IMR-90 (cell line): ENCODE results near the gene IL11. TPM values are rescaled to one million over a fixed set of nuclear protein-coding genes. Genes with fewer than 3 reads are reported as not detected.

Source experiments
- ATAC-seq: fragments of 200-7000 bp; cut with Tn5 transposase; 2 replicates; pipeline ENCODE4 v1.9.1; 2020; ENCODE audit warnings: low read depth, mild to moderate bottlenecking, moderate library complexity
- BruUV-seq: library from RNA; stranded (reverse); fragments of 400-500 nt; replicated peaks from 2 replicates; lab custom pipeline; 2021; lab: Mats Ljungman, UMichigan
- CTCF ChIA-PET: fragments of 300-600 bp; formaldehyde crosslinking; extraction: SDS; loops from one replicate; lab custom pipeline; 2021; ENCODE audit warnings: antibody characterized with exemption; lab: Yijun Ruan, JAX
- POLR2A ChIA-PET: fragments of 300-600 bp; sonication (Branson Sonifier 250); formaldehyde crosslinking; loops from one replicate; lab custom pipeline; 2022; ENCODE audit warnings: antibody characterized with exemption; ENCODE audit not compliant: unreplicated experiment; lab: Charles Lee
- DNase-seq: peaks from one replicate; pipeline ENCODE4 v3.0.0; 2013
- H2AFZ ChIP-seq: replicated peaks from 2 replicates; pipeline ENCODE3; 2013; ENCODE audit warnings: low read length, mild to moderate bottlenecking; ENCODE audit not compliant: poor library complexity
- H2AK5ac ChIP-seq: 2 replicates; pipeline ENCODE4 v1.6.1; 2013; ENCODE audit warnings: low read depth, low read length, inconsistent platforms
- H2AK9ac ChIP-seq: replicated peaks from 2 replicates; pipeline ENCODE3; 2013; ENCODE audit warnings: mild to moderate bottlenecking, low read depth, low read length, moderate library complexity; ENCODE audit not compliant: poor library complexity
- H2BK120ac ChIP-seq: 2 replicates; pipeline ENCODE4 v1.6.1; 2013; ENCODE audit warnings: low read depth, low read length, inconsistent platforms
- H2BK15ac ChIP-seq: 3 replicates; pipeline ENCODE4 v1.6.1; 2013; ENCODE audit warnings: low read depth, low read length, inconsistent platforms
- H2BK20ac ChIP-seq: 2 replicates; pipeline ENCODE4 v1.6.1; 2013; ENCODE audit warnings: low read depth, mild to moderate bottlenecking, inconsistent platforms, low read length, moderate library complexity
- H2BK5ac ChIP-seq: 2 replicates; pipeline ENCODE4 v1.6.1; 2013; ENCODE audit warnings: mild to moderate bottlenecking, low read depth, low read length, inconsistent platforms; ENCODE audit not compliant: poor library complexity, severe bottlenecking
- H3K14ac ChIP-seq: replicated peaks from 2 replicates; pipeline ENCODE4 v1.6.1; 2013; ENCODE audit warnings: low read depth, low read length, inconsistent platforms
- H3K18ac ChIP-seq: 2 replicates; pipeline ENCODE4 v1.6.1; 2013; ENCODE audit warnings: low read depth, low read length, control low read depth
- H3K23ac ChIP-seq: 2 replicates; pipeline ENCODE4 v1.6.1; 2013; ENCODE audit warnings: low read depth, low read length, inconsistent platforms
- H3K27ac ChIP-seq: 2 replicates; pipeline ENCODE4 v1.5.1; 2013; ENCODE audit warnings: mild to moderate bottlenecking, control low read depth, low read length; ENCODE audit not compliant: insufficient read depth
- H3K27me3 ChIP-seq: 2 replicates; pipeline ENCODE4 v1.6.1; 2013; ENCODE audit warnings: low read length; ENCODE audit not compliant: control insufficient read depth, insufficient read depth
- H3K36me3 ChIP-seq: 2 replicates; pipeline ENCODE4 v1.6.1; 2013; ENCODE audit warnings: low read length, mixed read lengths; ENCODE audit not compliant: control insufficient read depth, insufficient read depth
- H3K4ac ChIP-seq: 2 replicates; pipeline ENCODE4 v1.6.1; 2013; ENCODE audit warnings: low read depth, low read length, inconsistent platforms
- H3K4me1 ChIP-seq: 2 replicates; pipeline ENCODE4 v1.6.1; 2013; ENCODE audit warnings: low read length, mixed read lengths; ENCODE audit not compliant: control insufficient read depth, insufficient read depth
- H3K4me2 ChIP-seq: 2 replicates; pipeline ENCODE4 v1.6.1; 2013; ENCODE audit warnings: low read depth, mild to moderate bottlenecking, control low read depth, low read length, moderate library complexity
- H3K4me3 ChIP-seq: 2 replicates; pipeline ENCODE4 v1.5.1; 2013; ENCODE audit warnings: low read depth, mild to moderate bottlenecking, control low read depth, low read length, moderate library complexity; ENCODE audit not compliant: insufficient read depth
- H3K56ac ChIP-seq: 2 replicates; pipeline ENCODE4 v1.6.1; 2013; ENCODE audit warnings: low read length, inconsistent platforms; ENCODE audit not compliant: insufficient read depth; ENCODE audit errors: extremely low read depth
- H3K79me1 ChIP-seq, 2 experiments: 2 replicates each; pipeline ENCODE4 v1.6.1; 2013; ENCODE audit warnings: low read length in 2 of 2, inconsistent platforms in 1 of 2, low read depth in 1 of 2
- H3K9ac ChIP-seq: 2 replicates; pipeline ENCODE4 v1.6.1; 2013; ENCODE audit warnings: low read depth, low read length, control low read depth
- H3K9me1 ChIP-seq: 2 replicates; pipeline ENCODE4 v1.6.1; 2013; ENCODE audit warnings: low read length, inconsistent platforms; ENCODE audit not compliant: insufficient read depth
- H3K9me3 ChIP-seq: 2 replicates; pipeline ENCODE4 v1.6.1; 2013; ENCODE audit warnings: low read length; ENCODE audit not compliant: control insufficient read depth, insufficient read depth
- H4K20me1 ChIP-seq: 2 replicates; pipeline ENCODE4 v1.6.1; 2013; ENCODE audit warnings: low read length, inconsistent platforms; ENCODE audit not compliant: insufficient read depth
- H4K5ac ChIP-seq: 2 replicates; pipeline ENCODE4 v1.6.1; 2013; ENCODE audit warnings: mild to moderate bottlenecking, low read depth, low read length, control low read depth
- H4K8ac ChIP-seq, 2 experiments: 2 replicates each; pipeline ENCODE4 v1.6.1; 2013; ENCODE audit warnings: low read depth in 2 of 2, low read length in 2 of 2, control low read depth in 1 of 2, inconsistent platforms in 1 of 2
- H4K91ac ChIP-seq: 2 replicates; pipeline ENCODE4 v1.6.1; 2013; ENCODE audit warnings: low read depth, low read length, inconsistent platforms; ENCODE audit not compliant: insufficient read depth
- CEBPB ChIP-seq: IDR thresholded peaks from 2 replicates; pipeline ENCODE4 v1.6.1; 2012; ENCODE audit warnings: low read depth, low read length, improper control_type of control experiment
- CTCF ChIP-seq: conservative IDR thresholded peaks from 2 replicates; pipeline ENCODE4 v1.5.1; 2012; ENCODE audit warnings: mild to moderate bottlenecking, low read depth, low read length, improper control_type of control experiment
- MXI1 ChIP-seq: IDR thresholded peaks from 2 replicates; pipeline ENCODE4 v1.6.1; 2012; ENCODE audit warnings: low read depth, mild to moderate bottlenecking, low read length, moderate library complexity, borderline replicate concordance
- WGBS, 2 experiments: methylation state at CpG; one replicate each; pipeline versions ENCODE4 v1.1.5 to v1.1.7; 2013; ENCODE audit warnings: missing lambda C conversion rate in 2 of 2; ENCODE audit not compliant: insufficient read length in 1 of 2; ENCODE audit errors: extremely low coverage in 2 of 2; 5-methylcytosine and 5-hydroxymethylcytosine counted together
- dilution Hi-C: fragments of 300-500 bp; cut with HindIII; formaldehyde crosslinking; loops from one replicate; pipeline ENCODE4 v1.14.3; 2018; ENCODE audit warnings: low sequenced_read_pairs; ENCODE audit not compliant: unreplicated experiment
- in situ Hi-C: fragments of 300-500 bp; cut with MboI; formaldehyde crosslinking; loops from 3 replicates; pipeline ENCODE4 v1.14.3; 2019; ENCODE audit warnings: low sequenced_read_pairs, inconsistent platforms, mixed read lengths
- intact Hi-C: fragments of 100-400 bp; cut with micrococcal nuclease; formaldehyde crosslinking; loops from 2 replicates; pipeline ENCODE4 v1.10.0; 2022
- polyA plus RNA-seq, 3 experiments: library from polyadenylated mRNA; depleted of rRNA; stranded (reverse); fragments of >200 nt; gene quantifications; 2 replicates each; pipeline ENCODE4 v1.2.3, GENCODE V29; 2012; ENCODE audit warnings: low replicate concordance in 1 of 3
- total RNA-seq: library from RNA; depleted of rRNA; stranded (reverse); fragments of >200 nt; gene quantifications from 2 replicates; pipeline ENCODE4 v1.2.3, GENCODE V29; 2012

The IL11 gene
- total and polyA plus RNA-seq, 2 of the 4 experiments (the other 2 are of a cell fraction): 14.3 to 33.6 TPM

DNA sequence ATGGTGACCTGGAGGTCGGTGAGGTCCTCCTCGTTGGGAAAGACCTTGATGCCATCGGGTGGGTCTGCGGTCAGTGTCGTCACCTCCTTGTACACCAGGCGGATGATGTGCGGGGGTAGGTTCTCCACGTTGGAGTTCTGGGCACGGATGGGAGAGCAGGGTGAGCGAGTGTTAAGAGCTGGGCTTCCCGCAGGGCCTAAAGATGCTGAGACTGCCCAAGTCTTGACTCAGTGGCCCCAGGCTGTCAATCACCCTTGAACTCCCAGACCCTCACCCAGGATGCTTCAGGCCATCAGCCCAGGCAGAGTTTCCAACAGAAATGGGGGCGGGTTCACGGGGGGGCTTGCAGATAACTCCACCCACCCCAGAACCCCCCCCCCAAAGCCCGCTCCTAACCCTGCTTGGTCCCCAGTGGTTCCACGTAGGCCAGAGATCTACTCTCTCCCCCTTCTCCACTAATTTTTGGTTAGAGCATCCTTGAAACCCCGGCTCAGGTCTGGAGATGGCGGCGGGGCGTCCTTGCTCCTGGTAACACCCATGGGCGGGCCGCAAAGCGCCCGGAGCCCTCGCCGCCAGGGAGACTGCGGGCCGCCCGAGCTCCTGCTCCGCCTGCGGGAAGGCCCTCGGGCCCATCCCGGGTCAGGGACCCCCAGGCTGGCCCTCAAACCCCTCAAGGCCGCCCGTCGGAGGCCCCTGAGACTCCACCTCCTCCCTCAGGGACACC lies 36.7 kb upstream of the IL11 start (continued):
- TF ChIP-seq MXI1: no peak

- H2BK5ac ChIP-seq: peak overlapping the region; percentile 49
- H2AFZ ChIP-seq: peak overlapping the region; percentile 0
- TF ChIP-seq CTCF (no peak), CEBPB (0 out of 2 replicates have a peak, but pooled peaks have one; percentile 9)
- H3K23ac ChIP-seq: peak overlapping the region; percentile 96
- H2BK15ac ChIP-seq: no peak overlapping the region
- H3K14ac ChIP-seq: peak overlapping the region; percentile 95
- peaks cover 35% of the 10 kb centered on the region for H3K36me3 ChIP-seq
- H4K8ac ChIP-seq: no peak overlapping the region
- H3K4me1 ChIP-seq: peaks cover 17% of the 10 kb centered on the region
- H2BK120ac ChIP-seq: no peak overlapping the region
- no peak overlapping the region; the same call in 1 of the 2 replicates for H3K4ac ChIP-seq
- intact Hi-C loops (loop anchor here (5.0 kb wide), 1 partner anchor 96 kb away; no protein-coding TSS in a partner anchor), in situ Hi-C loops (no loop called here), dilution Hi-C loops (no loop called here)
- DNase-seq (no peak), ATAC-seq (no peak)
- H4K91ac ChIP-seq: no peak overlapping the region
- peak overlapping the region; percentile 64 for H3K4me3 ChIP-seq
- H3K9me3 ChIP-seq: no peaks in the 10 kb centered on the region
- H3K27ac ChIP-seq: peak overlapping the region; percentile 73; the same call in 1 of the 2 replicates
- H3K9me1 ChIP-seq: peaks cover 19% of the 10 kb centered on the region
- peaks cover 50% of the 10 kb centered on the region for H4K20me1 ChIP-seq
- CTCF ChIA-PET: no interaction called here
- peaks cover 7 to 46% of the 10 kb centered on the region in 2 experiments for H3K79me1 ChIP-seq
- WGBS, 2 experiments: 82% methylated on average over 7 of the region's 14 CpGs; no CpG with 5 or more reads in 1 of the 2 experiments
- no peak overlapping the region for H4K5ac ChIP-seq
- peak overlapping the region; percentile 76 for H3K9ac ChIP-seq
- POLR2A ChIA-PET: interaction anchor here (1.0 kb wide), 2 partner anchors 19 to 105 kb away, joined by 3 to 4 read pairs; no protein-coding TSS in a partner anchor
- no TSS peak for BruUV-seq
- H2AK5ac ChIP-seq: 0 out of 2 replicates have a peak overlapping the region, but pooled peaks have one; percentile 5
- no peak overlapping the region for H3K18ac ChIP-seq
- no peaks in the 10 kb centered on the region for H3K27me3 ChIP-seq
- peak overlapping the region; percentile 98 for H3K4me2 ChIP-seq
- H2AK9ac ChIP-seq: peak overlapping the region; percentile 94
- H3K56ac ChIP-seq: no peak overlapping the region
- H2BK20ac ChIP-seq: no peak overlapping the region
Measured at GRCh38 chr19:55406091-55406825, 36.0 kb upstream of the IL11 start.
